ENCODE results near the gene MED13L.

The MED13L gene

GRCh38 chr12:115999582-115999981 is 277.9 kb downstream of the MED13L start:
- Histone ChIP-seq H3K27me3 (no peaks in the 10 kb centered on the region), H3K9me3 (no peaks in the 10 kb centered on the region), H3K36me3 (peaks cover 29 to 55% (median 47%) of the 10 kb centered on the region in 3 donors), H3K4me3 (no peak overlapping the region), H3K4me1 (peaks cover 0 to 25% (median 20%) of the 10 kb centered on the region in 4 donors), H3K27ac (no peak overlapping the region)
- no peak for DNase-seq
- no peak for TF ChIP-seq CTCF (IDR thresholded peaks at IDR 0.05)
- intact Hi-C loops (cut with DNase I; ENCODE audit: low total_unique reads), result loop anchor here (5.0 kb wide), 1 partner anchor 708 kb away; no protein-coding TSS in a partner anchor

- DNase-seq, result no peak
These were observed 278.6 kb downstream of the MED13L start for GRCh38 chr12:115998794-115999478.

GRCh38 chr12:115998119-115998633 is 279.3 kb downstream of the MED13L start:
- intact Hi-C loops (cut with DNase I; ENCODE audit: low total_unique reads), result loop anchor here (5.0 kb wide), 1 partner anchor 709 kb away; no protein-coding TSS in a partner anchor
- peak; percentile 67 to 83 for TF ChIP-seq CTCF (IDR thresholded peaks at IDR 0.05)
- Histone ChIP-seq H3K27me3 (no peaks in the 10 kb centered on the region), H3K9me3 (no peaks in the 10 kb centered on the region), H3K36me3 (peaks cover 29 to 63% (median 51%) of the 10 kb centered on the region in 3 donors), H3K4me1 (peaks cover 0 to 18% (median 17%) of the 10 kb centered on the region in 4 donors), H3K27ac (peak overlapping the region; percentile 16 to 23), H3K4me3 (no peak overlapping the region)
- no peak for DNase-seq

More at GRCh38 chr12:115998794-115999478, 278.6 kb downstream of the MED13L start:
- Histone ChIP-seq H3K27me3 (no peaks in the 10 kb centered on the region), H3K27ac (peak overlapping the region; percentile 16 to 23), H3K4me3 (no peak overlapping the region), H3K4me1 (peaks cover 0 to 20% (median 18%) of the 10 kb centered on the region in 4 donors), H3K9me3 (no peaks in the 10 kb centered on the region), H3K36me3 (peaks cover 29 to 60% (median 51%) of the 10 kb centered on the region in 3 donors)
- no peak for TF ChIP-seq CTCF (IDR thresholded peaks at IDR 0.05)
- intact Hi-C loops (cut with DNase I; ENCODE audit: low total_unique reads), result loop anchor here (5.0 kb wide), 1 partner anchor 708 kb away; no protein-coding TSS in a partner anchor

GRCh38 chr12:115993737-115994136 is 283.8 kb downstream of the MED13L start:
- no peak for DNase-seq
- intact Hi-C loops (cut with DNase I; ENCODE audit: low total_unique reads), result no loop called here
- peaks cover 0 to 13% (median 7%) of the 10 kb centered on the region in 4 donors for H3K4me1 ChIP-seq
- peaks cover 33 to 63% (median 58%) of the 10 kb centered on the region in 3 donors for H3K36me3 ChIP-seq
- no peak overlapping the region for H3K4me3 ChIP-seq
- TF ChIP-seq CTCF (IDR thresholded peaks at IDR 0.05), result no peak
- H3K9me3 ChIP-seq, result no peaks in the 10 kb centered on the region
- no peak overlapping the region for H3K27ac ChIP-seq
- no peaks in the 10 kb centered on the region for H3K27me3 ChIP-seq

GRCh38 chr12:115990241-115990640 is 287.3 kb downstream of the MED13L start:
- intact Hi-C loops (cut with DNase I; ENCODE audit: low total_unique reads), result no loop called here

More at GRCh38 chr12:115990241-115990640, 287.3 kb downstream of the MED13L start:
- TF ChIP-seq CTCF (IDR thresholded peaks at IDR 0.05), result no peak
- H3K4me3 ChIP-seq, result no peak overlapping the region
- H3K9me3 ChIP-seq, result no peaks in the 10 kb centered on the region
- no peak overlapping the region for H3K27ac ChIP-seq
- H3K27me3 ChIP-seq, result no peaks in the 10 kb centered on the region
- DNase-seq, result no peak
- H3K4me1 ChIP-seq, result peaks cover 0 to 16% (median 0%) of the 10 kb centered on the region in 4 donors
- peaks cover 16 to 65% (median 48%) of the 10 kb centered on the region in 3 donors for H3K36me3 ChIP-seq

All from tibial artery (tissue), 4 donors.